Body of pancreas (tissue), 4 donors: ENCODE data around the gene TTC29. TPM values are rescaled to one million over a fixed set of nuclear protein-coding genes. Genes with fewer than 3 reads are reported as not detected.

Experiments used
- ATAC-seq: fragments of 150-250 bp; one replicate; pipeline ENCODE4 v1.9.1; 2016
- DNase-seq, 4 donors: peaks; one replicate each; pipeline ENCODE4 v3.0.0-alpha.2; 2019
- H3K27ac ChIP-seq, 4 donors: fragments of 200-600 bp; sonication (generic); 1 replicate in 3 of 4; 2 replicates in 1 of 4; pipeline versions ENCODE4 v1.5.1 to v1.6.1; 2016 to 2019; ENCODE audit warnings: mild to moderate bottlenecking in 1 of 4, mixed read lengths in 1 of 4, moderate library complexity in 1 of 4
- H3K27me3 ChIP-seq, 2 donors: fragments of 200-600 bp; sonication (generic); one replicate each; pipeline ENCODE4 v1.6.0; 2016; ENCODE audit warnings: mild to moderate bottlenecking in 1 of 2
- H3K36me3 ChIP-seq, 2 donors: fragments of 200-600 bp; sonication (generic); replicated peaks in 1 of 2; 2 replicates each; pipeline ENCODE4 v1.5.1; 2016; ENCODE audit warnings: low read depth in 2 of 2; ENCODE audit not compliant: insufficient read depth in 1 of 2
- H3K4me1 ChIP-seq: fragments of 200-600 bp; sonication (generic); one replicate; pipeline ENCODE4 v1.6.0; 2016
- H3K4me3 ChIP-seq, 2 donors: fragments of 200-600 bp; sonication (generic); 1 replicate in 1 of 2; 2 replicates in 1 of 2; pipeline ENCODE4 v1.5.1; 2016 to 2019
- H3K9me3 ChIP-seq, 3 donors: fragments of 200-600 bp; sonication (generic); 1 replicate in 2 of 3; 2 replicates in 1 of 3; pipeline ENCODE4 v1.5.1; 2016
- POLR2A ChIP-seq, 3 donors: fragments of 450-650 bp; IDR thresholded peaks; one replicate each; pipeline ENCODE4 v1.6.1; 2016; ENCODE audit warnings: antibody characterized with exemption in 3 of 3, mild to moderate bottlenecking in 2 of 3
- WGBS, 2 donors: methylation state at CpG; one replicate each; pipeline ENCODE4 v1.1.5; 2017; 5-methylcytosine and 5-hydroxymethylcytosine counted together
- intact Hi-C: fragments of 100-400 bp; cut with DNase I; formaldehyde crosslinking; loops from one replicate; pipeline ENCODE4 v1.15.1; 2023
- total RNA-seq, 2 donors: library from RNA; depleted of rRNA; stranded (reverse); fragments of >200 nt; gene quantifications; one replicate each; pipeline ENCODE4 v1.1.0, GENCODE V29; 2016
- TF ChIP-seq, protein P1 (sequence below), 7 experiments: fragments of 450-650 bp in 4 of 7; fragments of 200-600 bp in 3 of 7; sonication (generic) in 3 of 7; IDR thresholded peaks; one replicate each; pipeline ENCODE4 v1.5.1; 2016 to 2019; ENCODE audit warnings: antibody characterized with exemption in 7 of 7

The TTC29 gene
- total RNA-seq, 2 donors from 2014 or later = not detected

DNA sequence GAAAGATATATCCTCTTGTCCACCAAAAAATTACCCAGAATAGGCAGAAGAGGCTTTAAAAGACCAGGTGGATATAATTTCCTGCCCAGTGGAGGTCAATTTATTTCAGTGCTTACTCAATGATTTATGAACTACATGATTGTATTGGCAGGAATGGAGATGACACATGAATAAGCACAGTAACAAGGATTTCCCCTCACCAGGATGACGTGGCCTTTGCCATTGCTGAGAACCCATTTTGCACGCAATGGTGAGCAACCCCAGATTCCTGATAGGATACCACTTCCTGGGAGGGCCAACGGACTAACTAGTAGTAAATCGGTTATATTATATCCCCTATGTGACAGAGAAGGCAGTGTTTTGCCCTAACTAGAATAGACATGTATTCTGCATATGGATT lies 11.6 kb upstream of the TTC29 start:
- 67 to 68% methylated on average over 4 of the region's 4 CpGs for WGBS, 2 donors
- no peaks in the 10 kb centered on the region for H3K27me3 ChIP-seq
- ATAC-seq (no peak), DNase-seq (no peak)
- H3K4me3 ChIP-seq = no peak overlapping the region
- H3K9me3 ChIP-seq = no peaks in the 10 kb centered on the region
- H3K36me3 ChIP-seq = no peaks in the 10 kb centered on the region
- TF ChIP-seq, protein P1, sequence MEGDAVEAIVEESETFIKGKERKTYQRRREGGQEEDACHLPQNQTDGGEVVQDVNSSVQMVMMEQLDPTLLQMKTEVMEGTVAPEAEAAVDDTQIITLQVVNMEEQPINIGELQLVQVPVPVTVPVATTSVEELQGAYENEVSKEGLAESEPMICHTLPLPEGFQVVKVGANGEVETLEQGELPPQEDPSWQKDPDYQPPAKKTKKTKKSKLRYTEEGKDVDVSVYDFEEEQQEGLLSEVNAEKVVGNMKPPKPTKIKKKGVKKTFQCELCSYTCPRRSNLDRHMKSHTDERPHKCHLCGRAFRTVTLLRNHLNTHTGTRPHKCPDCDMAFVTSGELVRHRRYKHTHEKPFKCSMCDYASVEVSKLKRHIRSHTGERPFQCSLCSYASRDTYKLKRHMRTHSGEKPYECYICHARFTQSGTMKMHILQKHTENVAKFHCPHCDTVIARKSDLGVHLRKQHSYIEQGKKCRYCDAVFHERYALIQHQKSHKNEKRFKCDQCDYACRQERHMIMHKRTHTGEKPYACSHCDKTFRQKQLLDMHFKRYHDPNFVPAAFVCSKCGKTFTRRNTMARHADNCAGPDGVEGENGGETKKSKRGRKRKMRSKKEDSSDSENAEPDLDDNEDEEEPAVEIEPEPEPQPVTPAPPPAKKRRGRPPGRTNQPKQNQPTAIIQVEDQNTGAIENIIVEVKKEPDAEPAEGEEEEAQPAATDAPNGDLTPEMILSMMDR (IDR thresholded peaks at IDR 0.05) = no peak
- TF ChIP-seq POLR2A (IDR thresholded peaks at IDR 0.05) = no peak
- intact Hi-C loops = no loop called here
- H3K4me1 ChIP-seq = no peaks in the 10 kb centered on the region
- no peak overlapping the region for H3K27ac ChIP-seq

DNA sequence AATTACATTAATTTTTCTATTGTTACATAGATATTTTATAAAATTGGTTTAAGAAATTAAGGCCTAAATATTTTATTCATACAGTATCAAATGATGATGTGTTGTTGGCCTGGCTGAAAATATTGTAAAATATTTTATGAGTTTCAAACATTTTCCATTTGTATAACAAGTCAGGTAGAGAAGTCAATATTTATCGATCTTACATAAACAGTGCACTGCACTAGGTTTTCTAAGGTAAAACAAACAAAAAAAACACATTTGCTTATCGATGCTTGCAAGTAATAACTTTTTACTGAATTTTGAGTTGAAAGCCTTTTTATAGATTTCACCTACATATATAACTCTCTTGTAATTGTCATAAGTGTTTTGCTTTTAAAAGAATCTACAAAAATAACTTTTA lies 7.2 kb upstream of the TTC29 start:
- H3K4me3 ChIP-seq = no peak overlapping the region
- 28 to 32% methylated on average over 2 of the region's 2 CpGs for WGBS, 2 donors
- H3K9me3 ChIP-seq = no peaks in the 10 kb centered on the region
- no peak overlapping the region for H3K27ac ChIP-seq
- ATAC-seq = no peak
- H3K27me3 ChIP-seq = no peaks in the 10 kb centered on the region
- TF ChIP-seq POLR2A (IDR thresholded peaks at IDR 0.05) = no peak
- TF ChIP-seq, protein P1 (IDR thresholded peaks at IDR 0.05) = no peak
- DNase-seq = no peak
- H3K36me3 ChIP-seq = no peaks in the 10 kb centered on the region
- no peaks in the 10 kb centered on the region for H3K4me1 ChIP-seq
- intact Hi-C loops = no loop called here

DNA sequence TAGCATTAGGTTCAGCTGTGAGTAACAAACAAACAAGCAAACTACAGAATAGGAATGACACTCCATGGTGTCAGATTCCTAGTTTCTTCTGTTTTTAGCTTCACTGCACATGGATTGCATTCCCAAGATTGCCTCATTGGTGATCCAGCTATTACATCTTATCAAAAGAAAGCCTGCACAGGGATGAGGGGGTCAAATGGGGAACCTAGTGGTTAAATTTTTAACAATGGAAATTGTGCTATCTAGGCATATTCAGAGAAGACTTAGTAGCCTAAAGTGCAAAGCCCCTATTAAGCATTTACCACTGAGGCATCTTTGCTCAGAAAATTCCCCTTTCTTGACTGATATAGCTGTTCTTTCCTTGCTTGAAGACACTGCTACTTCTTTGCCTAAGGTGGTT lies 3.9 kb upstream of the TTC29 start:
- DNase-seq = no peak
- H3K9me3 ChIP-seq = no peaks in the 10 kb centered on the region
- TF ChIP-seq POLR2A (IDR thresholded peaks at IDR 0.05) = no peak
- TF ChIP-seq, protein P1 (IDR thresholded peaks at IDR 0.05) = no peak
- H3K4me1 ChIP-seq = peaks cover 11% of the 10 kb centered on the region
- no peak overlapping the region for H3K4me3 ChIP-seq
- intact Hi-C loops = no loop called here
- no peak for ATAC-seq
- no peak overlapping the region for H3K27ac ChIP-seq
- no peaks in the 10 kb centered on the region for H3K27me3 ChIP-seq
- no peaks in the 10 kb centered on the region for H3K36me3 ChIP-seq

DNA sequence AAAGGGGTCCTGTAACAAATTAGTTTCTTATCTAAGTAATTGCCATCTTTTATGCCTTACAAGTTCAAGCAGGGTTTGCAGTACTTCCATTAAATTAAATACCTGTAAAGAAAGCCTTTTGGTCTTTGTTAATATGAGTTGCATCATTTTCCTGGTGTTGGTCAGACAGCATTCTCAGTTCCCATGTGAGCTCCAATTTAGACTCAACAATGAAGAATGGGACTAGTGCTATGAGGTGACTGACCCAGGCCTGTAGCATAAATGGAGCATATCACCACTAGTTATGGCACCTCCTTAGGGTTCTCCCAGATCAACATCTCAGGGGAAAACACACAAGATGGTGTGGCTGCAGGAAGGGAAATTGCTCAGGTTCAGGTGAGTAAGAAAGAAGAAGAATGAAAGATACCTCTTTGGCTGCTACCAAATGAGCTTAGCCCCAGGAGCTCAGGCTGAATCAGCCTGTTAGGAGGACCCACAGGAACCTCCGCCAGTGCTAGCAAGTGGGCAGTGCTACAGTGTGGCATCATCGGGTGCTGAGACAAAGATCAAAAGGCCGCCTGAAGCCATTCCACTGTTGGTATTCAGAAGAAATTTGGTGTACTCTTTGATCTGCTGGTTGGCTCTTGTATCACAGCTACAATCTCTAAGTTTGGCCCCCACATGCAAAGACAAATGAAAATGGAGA lies 1.8 kb downstream of the TTC29 start:
- H3K27me3 ChIP-seq = no peaks in the 10 kb centered on the region

More for the DNA sequence above, 1.8 kb downstream of the TTC29 start:
- Histone ChIP-seq H3K36me3 (no peaks in the 10 kb centered on the region), H3K27ac (no peak overlapping the region), H3K9me3 (peaks cover 0 to 5% (median 0%) of the 10 kb centered on the region in 3 donors), H3K4me1 (peaks cover 11% of the 10 kb centered on the region), H3K4me3 (no peak overlapping the region)
- intact Hi-C loops = no loop called here
- DNase-seq = no peak
- WGBS, 2 donors = 82 to 85% methylated on average over 3 of the region's 3 CpGs
- TF ChIP-seq, protein P1 (IDR thresholded peaks at IDR 0.05) = no peak
- TF ChIP-seq POLR2A (IDR thresholded peaks at IDR 0.05) = no peak
- ATAC-seq = no peak
